ENCODE measurements around the gene SLC35F3.
"Not testable (repeated sequence)": the region's sequence is repeated elsewhere in the genome, so short reads cannot be mapped to it uniquely, and the experiment has no call there.

The SLC35F3 gene

GRCh38 chr1:234240680-234241079 is 336.2 kb downstream of the SLC35F3 start:
- in situ Hi-C loops (cut with MboI; ENCODE audit: low sequenced_read_pairs): no loop called here

- in situ Hi-C loops (cut with MboI; ENCODE audit: low sequenced_read_pairs): no loop called here
These were observed 337.5 kb downstream of the SLC35F3 start for GRCh38 chr1:234241941-234242490.

DNA sequence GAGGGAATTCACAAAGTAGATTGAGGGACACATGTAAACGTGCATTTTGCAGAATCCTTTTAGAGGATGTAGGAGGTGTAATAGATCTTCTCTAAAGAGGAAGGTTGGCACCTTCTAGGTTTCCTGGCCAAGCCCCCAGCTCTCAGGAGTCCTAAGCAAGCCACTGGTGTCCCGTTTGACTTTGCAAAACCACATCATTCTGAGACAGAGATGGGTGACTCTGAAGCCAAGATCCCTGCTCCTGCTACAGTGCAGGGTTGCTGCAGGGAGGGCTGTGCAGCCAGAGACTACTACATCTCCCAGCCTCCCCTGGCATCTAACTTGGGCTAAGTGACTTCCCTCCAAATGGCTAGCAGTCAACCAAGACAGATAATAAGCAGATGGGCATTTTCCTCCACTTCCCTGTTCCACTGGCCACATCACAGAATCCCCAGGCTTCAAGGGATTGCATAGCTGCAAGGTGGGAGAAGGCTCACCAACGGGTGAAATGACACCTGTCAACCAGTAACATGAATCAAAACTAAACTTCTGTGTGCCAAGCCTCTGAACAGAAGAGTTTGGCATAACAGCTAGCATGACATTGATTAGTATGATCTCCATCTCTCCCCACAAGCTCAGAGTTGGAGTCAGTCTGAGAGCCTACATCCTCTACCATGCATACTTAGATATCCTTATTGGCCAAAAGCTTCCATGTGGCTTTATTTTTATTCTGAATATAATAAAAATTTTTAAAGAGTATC is 339.2 kb downstream of the SLC35F3 start:
- in situ Hi-C loops (cut with MboI; ENCODE audit: low sequenced_read_pairs): no loop called here

DNA sequence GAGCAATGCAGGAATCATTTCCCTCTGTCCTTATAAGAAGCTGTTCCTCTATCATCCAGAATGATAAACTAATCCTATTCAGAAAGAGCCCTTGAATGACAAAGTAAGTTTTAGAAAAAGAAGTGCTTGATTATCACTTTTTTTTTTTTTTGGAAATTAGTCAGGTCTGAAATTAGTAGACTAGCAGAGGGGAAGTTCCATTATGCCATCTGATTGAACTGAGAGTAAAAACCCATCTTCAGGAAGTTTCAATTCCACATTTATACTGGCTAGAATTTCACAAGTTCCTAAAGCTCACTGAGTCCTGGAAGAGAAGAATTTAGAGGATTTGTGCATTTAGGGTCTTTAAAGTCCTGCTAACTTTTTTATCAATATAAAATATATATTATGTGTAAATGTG is 340.0 kb downstream of the SLC35F3 start:
- in situ Hi-C loops (cut with MboI; ENCODE audit: low sequenced_read_pairs): no loop called here

DNA sequence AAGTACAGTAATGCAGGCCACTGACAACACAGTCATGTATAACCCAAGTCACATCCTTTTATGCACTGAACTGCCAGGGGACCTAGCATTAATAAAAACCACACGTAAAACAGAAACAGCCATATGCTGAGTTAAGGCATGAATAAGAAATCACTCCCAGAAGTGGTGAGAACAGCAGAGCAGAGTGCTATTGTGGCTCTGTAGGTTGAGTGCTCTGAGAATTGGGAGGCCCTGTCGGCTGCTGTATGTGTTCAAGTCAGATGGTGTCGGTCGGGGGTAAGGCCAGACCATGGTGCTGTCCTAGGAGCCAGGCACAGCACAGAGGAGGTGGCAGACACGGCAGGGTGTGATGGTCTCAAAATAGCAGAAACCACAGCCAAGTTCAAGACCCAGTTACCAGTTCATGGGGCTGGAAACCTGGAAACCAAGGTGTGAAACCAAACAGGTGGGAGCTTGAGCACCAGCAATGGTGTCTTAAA is 342.2 kb downstream of the SLC35F3 start:
- in situ Hi-C loops (cut with MboI; ENCODE audit: low sequenced_read_pairs): no loop called here

DNA sequence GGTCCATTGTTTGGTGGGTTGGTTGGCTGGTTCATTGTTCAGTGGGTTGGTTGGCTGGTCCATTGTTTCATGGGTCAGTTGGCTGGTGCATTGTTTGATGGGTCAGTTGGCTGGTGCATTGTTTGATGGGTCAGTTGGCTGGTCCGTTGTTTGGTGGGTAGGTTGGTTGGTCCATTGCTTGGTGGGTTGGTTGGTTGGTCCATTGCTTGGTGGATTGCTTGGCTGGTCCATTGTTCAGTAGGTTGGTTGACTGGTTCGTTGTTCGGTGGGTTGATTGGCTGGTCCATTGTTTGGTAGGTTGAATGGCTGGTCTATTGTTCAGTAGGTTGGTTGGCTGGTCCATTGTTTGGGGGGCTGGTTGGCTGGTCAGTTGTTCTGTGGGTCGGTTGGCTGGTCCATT is 343.3 kb downstream of the SLC35F3 start:
- in situ Hi-C loops (cut with MboI; ENCODE audit: low sequenced_read_pairs): not testable (repeated sequence)

DNA sequence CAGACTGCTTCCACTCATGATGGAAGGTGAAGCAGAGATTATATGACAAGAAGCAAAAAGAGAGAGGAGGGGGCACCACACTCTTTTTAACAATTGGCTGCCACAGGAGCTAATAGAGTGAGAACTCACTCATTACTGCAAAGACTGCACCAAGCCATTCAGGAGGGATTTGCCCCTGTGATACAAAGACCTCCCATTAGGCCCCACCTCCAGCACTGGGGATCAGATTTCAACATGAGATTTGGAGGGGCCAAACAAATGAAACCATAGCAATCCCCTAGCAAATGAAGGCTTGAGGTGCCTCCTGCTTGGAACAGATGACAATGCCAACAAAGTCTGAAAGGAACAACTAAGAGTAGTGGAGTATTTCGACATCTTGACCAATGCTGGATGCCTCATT is 346.3 kb downstream of the SLC35F3 start:
- in situ Hi-C loops (cut with MboI; ENCODE audit: low sequenced_read_pairs): no loop called here

GRCh38 chr1:234253732-234254131 is 349.3 kb downstream of the SLC35F3 start:
- in situ Hi-C loops (cut with MboI; ENCODE audit: low sequenced_read_pairs): no loop called here

GRCh38 chr1:234256359-234256758 is 351.9 kb downstream of the SLC35F3 start:
- in situ Hi-C loops (cut with MboI; ENCODE audit: low sequenced_read_pairs): no loop called here

DNA sequence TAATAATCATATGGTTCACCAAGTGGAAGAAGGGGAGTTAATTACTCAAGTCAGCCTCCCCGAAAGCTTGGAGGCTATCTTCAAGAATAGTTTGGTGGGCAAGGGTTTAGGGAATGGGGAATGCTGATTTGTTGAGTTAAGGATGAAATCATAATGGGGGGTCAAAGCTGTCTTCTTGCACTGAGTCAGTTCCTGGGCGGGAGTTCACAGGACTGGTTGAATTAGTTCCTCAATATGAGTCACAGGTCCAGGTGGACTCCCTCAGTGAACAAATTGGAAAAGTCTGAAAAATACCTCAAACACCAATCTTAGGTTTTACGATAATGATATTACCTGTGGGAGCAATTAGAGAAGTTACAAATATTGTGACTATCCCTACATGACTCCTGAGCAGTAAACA is 353.6 kb downstream of the SLC35F3 start:
- in situ Hi-C loops (cut with MboI; ENCODE audit: low sequenced_read_pairs): no loop called here

- in situ Hi-C loops (cut with MboI; ENCODE audit: low sequenced_read_pairs): no loop called here
These were observed 356.1 kb downstream of the SLC35F3 start for GRCh38 chr1:234260578-234260977.

GRCh38 chr1:234261545-234261944 is 357.1 kb downstream of the SLC35F3 start:
- in situ Hi-C loops (cut with MboI; ENCODE audit: low sequenced_read_pairs): no loop called here

DNA sequence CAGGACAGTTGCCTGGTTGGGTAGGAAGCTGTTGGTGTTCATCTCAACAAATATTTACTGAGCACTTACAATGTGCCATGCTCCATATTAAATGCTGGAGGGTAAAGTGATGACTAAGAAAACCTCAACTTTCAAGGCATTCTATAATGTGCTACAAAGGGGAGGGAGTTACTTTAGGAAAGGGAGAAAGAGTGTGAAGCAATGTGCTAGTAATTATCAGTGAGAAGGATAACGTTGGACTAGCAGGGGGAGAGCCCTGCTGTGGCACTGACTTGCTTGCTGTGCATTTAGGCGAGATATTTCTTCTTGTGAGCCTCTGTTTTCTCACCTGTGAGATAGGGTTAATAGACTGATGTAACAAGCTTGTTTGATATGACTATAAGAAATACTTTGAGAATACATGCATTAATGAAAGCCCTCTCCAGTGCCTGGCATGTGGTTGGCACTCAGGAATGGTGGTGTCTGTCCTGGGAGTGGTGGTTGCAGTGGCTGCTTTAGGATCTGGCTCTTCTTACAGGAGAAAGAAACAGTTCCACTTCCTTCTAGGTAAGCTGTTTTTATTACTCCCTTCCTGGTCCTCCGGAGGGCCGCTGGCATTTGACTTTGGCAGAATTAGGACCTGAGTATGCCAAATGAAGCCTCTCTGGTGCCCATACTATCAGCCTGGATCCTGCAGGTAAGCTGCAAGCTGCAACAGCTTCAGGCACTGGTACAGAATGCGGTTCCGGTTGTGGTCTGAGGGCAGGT is 357.7 kb downstream of the SLC35F3 start:
- in situ Hi-C loops (cut with MboI; ENCODE audit: low sequenced_read_pairs): no loop called here

- in situ Hi-C loops (cut with MboI; ENCODE audit: low sequenced_read_pairs): no loop called here
These were observed 358.3 kb downstream of the SLC35F3 start for GRCh38 chr1:234262754-234263105.

DNA sequence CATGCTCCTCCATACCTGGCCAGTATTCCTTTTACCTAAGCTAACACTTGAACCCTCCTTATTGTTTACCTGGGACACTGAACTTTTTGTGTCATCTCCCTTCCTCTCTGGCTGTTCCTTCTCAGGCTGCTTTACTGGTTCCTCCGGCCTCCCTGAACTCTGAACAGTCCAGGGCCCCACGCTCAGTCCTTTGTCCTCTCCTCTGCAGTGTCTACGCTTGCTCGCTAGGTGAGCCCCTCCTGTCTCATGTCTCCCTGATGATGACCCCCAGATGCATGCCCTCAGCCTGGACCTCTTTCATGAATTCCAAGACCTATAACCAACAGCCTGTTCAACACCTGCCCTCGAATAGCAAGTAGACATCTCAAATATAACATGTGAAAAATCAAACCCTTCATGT is 360.4 kb downstream of the SLC35F3 start:
- in situ Hi-C loops (cut with MboI; ENCODE audit: low sequenced_read_pairs): no loop called here

- in situ Hi-C loops (cut with MboI; ENCODE audit: low sequenced_read_pairs): no loop called here
These were observed 360.8 kb downstream of the SLC35F3 start for GRCh38 chr1:234265321-234265720.

- in situ Hi-C loops (cut with MboI; ENCODE audit: low sequenced_read_pairs): no loop called here
These were observed 361.4 kb downstream of the SLC35F3 start for GRCh38 chr1:234265861-234266260.

GRCh38 chr1:234270093-234270492 is 365.6 kb downstream of the SLC35F3 start:
- in situ Hi-C loops (cut with MboI; ENCODE audit: low sequenced_read_pairs): no loop called here

DNA sequence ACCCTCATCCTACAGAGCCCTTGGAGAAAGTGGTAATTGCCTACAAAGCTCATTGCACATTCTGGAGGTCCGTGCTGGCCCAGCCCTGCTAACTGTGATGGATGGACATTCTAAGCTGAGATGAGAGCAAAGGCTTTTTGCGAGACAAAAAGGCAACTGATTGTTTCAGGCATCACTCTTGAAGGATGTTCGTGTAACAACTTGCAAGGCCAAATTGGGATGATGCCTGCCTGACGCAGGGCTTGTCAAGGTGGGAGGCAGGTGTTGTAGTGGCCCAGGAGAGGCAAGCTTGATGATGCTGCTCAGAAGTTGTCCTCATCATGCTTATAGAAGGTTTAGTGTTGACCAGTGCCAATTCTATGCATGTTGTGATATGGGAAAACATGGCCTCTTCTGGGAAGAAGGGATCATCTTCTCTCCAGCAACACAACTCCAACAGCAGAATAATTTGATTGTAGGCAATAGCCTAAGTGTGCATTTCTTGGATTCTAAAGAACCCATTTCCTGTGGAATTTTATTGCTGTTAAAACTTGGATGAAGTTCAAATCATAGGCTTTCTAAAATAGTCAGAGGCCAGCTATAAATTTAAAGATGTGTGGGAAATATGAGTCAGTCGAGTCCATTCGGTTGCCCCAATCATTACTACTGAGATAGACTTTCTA is 366.2 kb downstream of the SLC35F3 start:
- in situ Hi-C loops (cut with MboI; ENCODE audit: low sequenced_read_pairs): no loop called here

GRCh38 chr1:234271243-234271606 is 366.7 kb downstream of the SLC35F3 start:
- in situ Hi-C loops (cut with MboI; ENCODE audit: low sequenced_read_pairs): no loop called here

GRCh38 chr1:234272656-234273312 is 368.3 kb downstream of the SLC35F3 start:
- in situ Hi-C loops (cut with MboI; ENCODE audit: low sequenced_read_pairs): no loop called here

All from HL-60/S4 treated with phorbol 12-myristate 13-acetate at 8.2 ng/mL for 4 days and 3 days (cell line).